PFSK-1 (cell line): ENCODE measurements around the gene YES1.

Experiments
- FOXP2 ChIP-seq: optimal IDR thresholded peaks from 2 replicates; pipeline ENCODE3; 2011; ENCODE audit warnings: borderline replicate concordance, control low read depth, inconsistent platforms; ENCODE audit not compliant: insufficient read depth; ENCODE audit errors: extremely low read length, extremely low read depth
- POLR2AphosphoS5 ChIP-seq: IDR thresholded peaks from 2 replicates; pipeline ENCODE4 v1.6.1; 2012; ENCODE audit warnings: low read depth, mild to moderate bottlenecking, control low read depth, low read length, moderate library complexity
- REST ChIP-seq, 2 experiments: IDR thresholded peaks; 2 replicates each; pipeline versions ENCODE4 v1.6.1 to v1.8.0; 2011 to 2012; ENCODE audit warnings: low read depth in 2 of 2, low read length in 2 of 2, control low read depth in 1 of 2, inconsistent platforms in 1 of 2, mild to moderate bottlenecking in 1 of 2, moderate library complexity in 1 of 2; ENCODE audit not compliant: insufficient read depth in 1 of 2
- SIN3A ChIP-seq: IDR thresholded peaks from 2 replicates; pipeline ENCODE4 v1.6.1; 2012; ENCODE audit warnings: mild to moderate bottlenecking, low read length, moderate library complexity, borderline replicate concordance; ENCODE audit not compliant: insufficient read depth
- TAF1 ChIP-seq: IDR thresholded peaks from 2 replicates; pipeline ENCODE4 v1.6.1; 2012; ENCODE audit warnings: low read length, control low read depth, borderline replicate concordance; ENCODE audit not compliant: insufficient read depth

YES1 gene

GRCh38 chr18:730692-731091, 81.3 kb downstream of the YES1 start:
- TF ChIP-seq SIN3A (no peak), FOXP2 (no peak), TAF1 (no peak), REST (IDR thresholded peaks at IDR 0.05; ENCODE audit: insufficient read depth in 1 of 2, low read depth in 2 of 2, low read length in 2 of 2) (no peak), POLR2AphosphoS5 (no peak)

GRCh38 chr18:725646-726045, 86.4 kb downstream of the YES1 start:
- TF ChIP-seq TAF1 (no peak), SIN3A (no peak), POLR2AphosphoS5 (no peak), FOXP2 (no peak), REST (IDR thresholded peaks at IDR 0.05; ENCODE audit: insufficient read depth in 1 of 2, low read depth in 2 of 2, low read length in 2 of 2) (no peak)

- TF ChIP-seq FOXP2 (no peak), SIN3A (no peak), POLR2AphosphoS5 (no peak), TAF1 (no peak), REST (IDR thresholded peaks at IDR 0.05; ENCODE audit: insufficient read depth in 1 of 2, low read depth in 2 of 2, low read length in 2 of 2) (no peak)
These were observed 88.4 kb downstream of the YES1 start for GRCh38 chr18:723541-724080.

GRCh38 chr18:717003-717402, 95.0 kb downstream of the YES1 start:
- TF ChIP-seq SIN3A (no peak), REST (IDR thresholded peaks at IDR 0.05; ENCODE audit: insufficient read depth in 1 of 2, low read depth in 2 of 2, low read length in 2 of 2) (no peak), TAF1 (no peak), POLR2AphosphoS5 (no peak)

- TF ChIP-seq FOXP2 (no peak), TAF1 (no peak), REST (IDR thresholded peaks at IDR 0.05; ENCODE audit: insufficient read depth in 1 of 2, low read depth in 2 of 2, low read length in 2 of 2) (no peak), SIN3A (no peak), POLR2AphosphoS5 (no peak)
These were observed 96.4 kb downstream of the YES1 start for GRCh38 chr18:715626-716025.
